Fibroblast of the conjunctiva (primary cell): ENCODE results near the gene EVA1A.
A peak's percentile ranks its signal among the peaks of the same experiment; 100 is the strongest.

Experiments used
- DNase-seq: peaks from one replicate; pipeline ENCODE4 v3.0.0-alpha.2; 2010; ENCODE audit warnings: low read depth

The EVA1A gene

DNA sequence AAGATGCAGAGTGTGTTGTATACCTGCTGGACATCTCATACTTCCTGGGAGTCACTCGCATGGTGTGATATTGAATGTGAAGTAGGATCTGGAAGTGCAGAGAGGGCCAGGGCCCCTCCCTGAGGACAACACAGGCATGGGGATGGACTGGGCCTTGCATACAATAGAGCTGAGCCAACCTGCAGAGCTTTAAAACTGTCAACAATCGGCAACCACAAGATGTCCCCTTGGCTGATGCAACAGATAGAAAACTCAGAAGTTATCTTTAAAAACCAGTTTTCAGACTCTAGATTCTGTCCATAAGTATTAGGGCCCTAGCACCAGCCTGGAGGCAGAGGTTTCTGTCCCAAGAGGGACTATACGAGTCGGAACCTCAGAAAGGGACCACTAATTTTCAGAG, 19.7 kb downstream of the EVA1A start:
- DNase-seq, result peak; percentile 49

GRCh38 chr2:75539955-75540716, 20.6 kb downstream of the EVA1A start:
- DNase-seq, result peak; percentile 68

GRCh38 chr2:75538521-75539490, 21.9 kb downstream of the EVA1A start:
- DNase-seq, result no peak

DNA sequence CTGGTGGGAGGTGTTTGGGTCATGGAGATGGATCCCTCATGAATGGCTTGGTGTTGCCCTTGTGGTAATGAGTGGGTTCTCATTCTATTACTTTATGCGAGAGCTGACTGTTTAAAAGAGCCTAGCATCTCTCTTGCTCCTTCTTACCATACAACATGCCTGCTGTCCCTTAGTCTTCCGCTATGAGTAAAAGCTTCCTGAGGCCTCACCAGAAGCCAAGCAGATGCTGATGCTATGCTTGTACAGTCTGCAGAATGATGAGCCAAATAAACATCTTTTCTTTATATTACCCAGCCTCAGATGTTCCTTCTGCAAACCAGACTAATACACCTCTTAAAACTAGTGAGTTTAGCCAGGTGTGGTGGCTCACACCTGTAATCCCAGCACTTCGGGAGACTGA, 23.1 kb downstream of the EVA1A start:
- no peak for DNase-seq

- no peak for DNase-seq
These were observed 27.6 kb downstream of the EVA1A start for GRCh38 chr2:75533135-75533534.

- DNase-seq, result no peak
These were observed 28.3 kb downstream of the EVA1A start for GRCh38 chr2:75532488-75532887.

GRCh38 chr2:75528221-75528977, 32.3 kb downstream of the EVA1A start:
- peak; percentile 22 for DNase-seq

DNA sequence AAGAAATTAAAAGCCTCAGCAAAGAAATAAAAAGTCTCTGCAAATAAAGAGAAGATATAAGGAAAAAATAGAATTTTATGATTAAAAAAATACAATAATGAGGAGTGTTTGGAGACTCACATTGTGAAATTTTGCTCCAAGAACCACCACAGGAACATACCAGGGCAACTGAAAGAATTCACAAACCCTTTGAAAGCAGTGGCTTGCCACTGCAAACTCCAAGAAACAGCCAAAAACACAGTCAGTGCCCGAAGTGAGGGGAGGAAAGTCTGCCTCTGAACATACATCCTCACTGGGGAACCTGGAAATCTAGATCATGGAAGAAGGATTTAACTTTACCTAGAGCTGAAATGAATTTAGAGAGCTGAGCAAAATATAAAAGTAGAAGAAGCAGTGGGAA, 33.1 kb downstream of the EVA1A start:
- no peak for DNase-seq

DNA sequence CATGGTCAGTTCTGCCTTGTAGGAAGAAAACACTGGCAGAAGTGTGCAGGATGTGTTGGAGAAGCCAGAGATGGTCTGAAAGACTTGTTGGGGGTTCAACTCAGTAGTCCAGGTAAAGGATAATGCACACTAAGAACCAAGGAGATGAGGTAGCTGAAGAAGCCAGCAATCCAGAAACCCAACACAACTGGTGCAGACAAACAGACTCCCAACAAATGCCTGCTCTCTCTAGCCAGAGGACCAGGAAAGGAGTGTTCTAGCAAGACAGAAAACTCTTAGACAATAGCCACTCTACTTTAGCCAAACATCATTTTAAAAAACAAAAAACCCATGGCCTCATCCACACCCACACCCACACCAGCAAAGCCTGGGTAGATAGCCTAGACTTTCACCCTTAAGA, 33.9 kb downstream of the EVA1A start:
- DNase-seq, result no peak

GRCh38 chr2:75525434-75526310, 35.1 kb downstream of the EVA1A start:
- no peak for DNase-seq

DNA sequence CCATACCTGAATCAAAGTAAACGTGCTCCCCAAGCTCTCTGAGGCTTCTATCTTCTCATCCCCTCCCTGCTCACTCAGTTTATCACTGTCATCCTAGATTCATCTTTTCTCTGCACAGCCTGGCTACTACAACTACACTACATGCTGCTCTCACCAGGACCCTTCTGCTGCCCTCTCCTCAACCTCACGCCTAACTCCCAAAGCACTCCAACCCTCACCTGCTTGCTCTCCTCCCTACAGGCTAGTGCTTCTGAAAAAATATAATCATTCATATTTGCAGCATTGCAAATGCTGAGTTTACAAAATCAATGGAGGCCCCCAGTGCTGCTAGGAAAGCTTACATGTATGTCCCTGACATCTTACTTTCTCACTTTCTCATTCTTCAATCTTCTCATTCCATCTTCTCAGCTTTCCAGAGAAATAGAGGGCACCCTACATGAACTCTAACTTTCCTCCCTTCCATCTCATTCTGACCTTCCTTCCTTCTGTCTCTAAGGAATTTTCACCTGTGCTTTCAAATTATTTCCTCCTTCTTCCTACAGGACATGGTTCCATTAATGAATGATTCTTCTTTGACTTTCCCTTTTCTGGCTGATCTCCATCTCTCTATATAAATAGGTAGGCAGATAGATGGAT, 36.3 kb downstream of the EVA1A start:
- DNase-seq, result no peak

DNA sequence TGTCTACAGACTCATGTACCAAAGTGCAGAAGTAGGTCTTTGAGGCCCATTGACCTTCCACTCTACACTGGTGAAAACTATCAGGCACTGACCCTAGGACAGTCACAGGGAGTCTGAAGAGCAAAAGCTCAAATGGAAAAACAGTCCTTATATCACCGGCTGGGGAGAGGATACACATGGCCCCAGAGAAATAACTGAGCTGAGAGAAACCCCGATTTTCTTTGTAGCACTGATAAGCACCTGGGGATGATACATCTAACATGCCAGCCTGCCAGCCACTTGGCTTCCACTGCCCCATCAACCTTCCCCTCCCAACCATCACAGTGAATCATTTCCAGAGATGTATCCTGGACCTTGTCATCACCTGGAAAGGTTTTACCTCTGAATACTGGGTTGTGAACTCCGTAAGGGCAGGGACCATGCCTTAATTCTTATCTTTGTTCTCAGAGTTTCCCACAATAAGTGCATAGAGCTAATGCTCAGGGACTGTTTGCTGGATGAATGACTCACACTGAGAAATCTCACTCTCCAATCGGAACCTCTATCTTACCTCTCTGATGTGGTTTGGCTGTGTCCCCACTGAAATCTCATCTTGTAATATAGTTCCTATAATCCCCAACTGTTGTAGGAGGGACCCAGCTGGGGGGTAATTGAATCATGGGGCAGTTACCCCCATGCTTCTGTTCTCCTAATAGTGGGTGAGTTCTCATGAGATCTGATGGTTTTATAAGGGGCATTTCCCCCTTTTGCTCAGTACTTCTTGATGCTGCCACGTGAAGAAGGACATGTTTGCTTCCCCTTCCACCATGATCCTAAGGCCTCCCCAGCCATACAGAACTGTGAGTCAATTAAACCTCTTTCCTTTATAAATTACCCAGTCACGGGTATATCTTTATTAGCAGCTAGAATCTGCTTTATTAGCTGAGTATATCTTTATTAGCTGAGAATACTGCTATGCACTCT, 37.1 kb downstream of the EVA1A start:
- DNase-seq, result no peak

- DNase-seq, result no peak
These were observed 38.0 kb downstream of the EVA1A start for GRCh38 chr2:75522543-75523312.

GRCh38 chr2:75521225-75521872, 39.4 kb downstream of the EVA1A start:
- DNase-seq, result no peak

GRCh38 chr2:75519843-75520242, 40.9 kb downstream of the EVA1A start:
- no peak for DNase-seq

- no peak for DNase-seq
These were observed 41.9 kb downstream of the EVA1A start for GRCh38 chr2:75518638-75519465.

- no peak for DNase-seq
These were observed 43.0 kb downstream of the EVA1A start for GRCh38 chr2:75517547-75518230.
